HEK293 (cell line): ENCODE results near the gene C16orf74.

Experiments used
- CTCF ChIP-seq: fragments of 450-650 bp; formaldehyde crosslinking; IDR thresholded peaks from 2 replicates; pipeline ENCODE4 v1.5.1; 2016; ENCODE audit warnings: missing biosample characterization, missing genetic modification characterization
- TCF7L2 ChIP-seq: IDR thresholded peaks from 2 replicates; pipeline ENCODE4 v1.6.1; 2011; ENCODE audit warnings: low read depth, mild to moderate bottlenecking, inconsistent platforms, low read length, moderate library complexity, borderline replicate concordance
- ZBTB21 ChIP-seq: fragments of 450-650 bp; formaldehyde crosslinking; IDR thresholded peaks from 2 replicates; pipeline ENCODE4 v1.5.1; 2017; ENCODE audit warnings: missing biosample characterization, missing genetic modification characterization
- ZIC2 ChIP-seq: fragments of 450-650 bp; formaldehyde crosslinking; IDR thresholded peaks from 2 replicates; pipeline ENCODE4 v1.5.1; 2016; ENCODE audit warnings: missing biosample characterization, missing genetic modification characterization
- ZNF248 ChIP-seq: fragments of 450-650 bp; formaldehyde crosslinking; IDR thresholded peaks from 2 replicates; pipeline ENCODE4 v1.5.1; 2017; ENCODE audit warnings: missing biosample characterization, missing genetic modification characterization
- ZNF280D ChIP-seq: fragments of 450-650 bp; formaldehyde crosslinking; IDR thresholded peaks from 2 replicates; pipeline ENCODE4 v1.5.1; 2016; ENCODE audit warnings: missing biosample characterization, missing genetic modification characterization
- ZNF416 ChIP-seq: fragments of 450-650 bp; formaldehyde crosslinking; IDR thresholded peaks from 2 replicates; pipeline ENCODE4 v1.5.1; 2016; ENCODE audit warnings: missing biosample characterization, missing genetic modification characterization

- TF ChIP-seq CTCF (tag by site-specific recombination) (no peak), ZNF416 (tag by site-specific recombination) (no peak), ZNF248 (tag by site-specific recombination) (no peak), ZNF280D (tag by site-specific recombination) (no peak), ZIC2 (tag by site-specific recombination) (no peak), ZBTB21 (tag by site-specific recombination) (no peak), TCF7L2 (no peak)
Measured at GRCh38 chr16:85794696-85795095, 43.8 kb upstream of the C16orf74 start.
